Measurements from ENCODE around the gene HSPG2. TPM values are rescaled to one million over a fixed set of nuclear protein-coding genes. Genes with fewer than 3 reads are reported as not detected.
"Not testable (repeated sequence)": the region's sequence is repeated elsewhere in the genome, so short reads cannot be mapped to it uniquely, and the experiment has no call there.

HSPG2 gene
- total RNA-seq, 1 donor from 2014 or later = 746 TPM

GRCh38 chr1:21785764-21786163, 151.3 kb downstream of the HSPG2 start:
- DNase-seq (ENCODE audit: low spot score) = not testable (repeated sequence)

GRCh38 chr1:21783679-21784603, 153.2 kb downstream of the HSPG2 start:
- DNase-seq (ENCODE audit: low spot score) = no peak

GRCh38 chr1:21782868-21783678, 154.0 kb downstream of the HSPG2 start, which contains the start of gene USP48:
Gene USP48 (minus strand): TSS chr1:21783149. CDS start chr1:21782957, 192 bp downstream.
- DNase-seq (ENCODE audit: low spot score) = peak; percentile 96

GRCh38 chr1:21782349-21782867, 154.7 kb downstream of the HSPG2 start:
- peak; percentile 56 for DNase-seq (ENCODE audit: low spot score)

GRCh38 chr1:21781815-21782348, 155.2 kb downstream of the HSPG2 start:
- no peak for DNase-seq (ENCODE audit: low spot score)

- no peak for DNase-seq (ENCODE audit: low spot score)
These were observed 157.2 kb downstream of the HSPG2 start for GRCh38 chr1:21779613-21780521.

GRCh38 chr1:21778405-21778727, 158.7 kb downstream of the HSPG2 start:
- DNase-seq (ENCODE audit: low spot score) = no peak

- not testable (repeated sequence) for DNase-seq (ENCODE audit: low spot score)
These were observed 160.2 kb downstream of the HSPG2 start for GRCh38 chr1:21776925-21777324.

- no peak for DNase-seq (ENCODE audit: low spot score)
These were observed 161.0 kb downstream of the HSPG2 start for GRCh38 chr1:21775985-21776562.

GRCh38 chr1:21775550-21775914, 161.6 kb downstream of the HSPG2 start:
- DNase-seq (ENCODE audit: low spot score) = no peak

GRCh38 chr1:21774835-21775549, 162.1 kb downstream of the HSPG2 start:
- DNase-seq (ENCODE audit: low spot score) = no peak

GRCh38 chr1:21773585-21773984, 163.5 kb downstream of the HSPG2 start:
- peak; percentile 31 for DNase-seq (ENCODE audit: low spot score)

Other genes starting within 250 kb of the HSPG2 start
- gene USP48, start 154.2 kb downstream of the HSPG2 start, total RNA-seq = 62.9 TPM
- 0.26 TPM for gene LDLRAD2, start 125.0 kb downstream of the HSPG2 start, total RNA-seq
- 13.7 TPM for gene CELA3B, start 39.7 kb upstream of the HSPG2 start, total RNA-seq
- 25.1 TPM for gene CELA3A, start 64.3 kb upstream of the HSPG2 start, total RNA-seq
- gene CDC42, start 115.4 kb upstream of the HSPG2 start, total RNA-seq = 273 TPM
- gene WNT4, start 205.8 kb upstream of the HSPG2 start, total RNA-seq = 11.5 TPM